IMR-90 (cell line): ENCODE data around the gene RCC1. TPM values are rescaled to one million over a fixed set of nuclear protein-coding genes. Genes with fewer than 3 reads are reported as not detected.

ENCODE experiments used
- ATAC-seq: fragments of 200-7000 bp; cut with Tn5 transposase; 2 replicates; pipeline ENCODE4 v1.9.1; 2020; ENCODE audit warnings: low read depth, mild to moderate bottlenecking, moderate library complexity
- BruUV-seq: library from RNA; stranded (reverse); fragments of 400-500 nt; replicated peaks from 2 replicates; lab custom pipeline; 2021; lab: Mats Ljungman, UMichigan
- CTCF ChIA-PET: fragments of 300-600 bp; formaldehyde crosslinking; extraction: SDS; loops from one replicate; lab custom pipeline; 2021; ENCODE audit warnings: antibody characterized with exemption; lab: Yijun Ruan, JAX
- POLR2A ChIA-PET: fragments of 300-600 bp; sonication (Branson Sonifier 250); formaldehyde crosslinking; loops from one replicate; lab custom pipeline; 2022; ENCODE audit warnings: antibody characterized with exemption; ENCODE audit not compliant: unreplicated experiment; lab: Charles Lee
- DNase-seq: peaks from one replicate; pipeline ENCODE4 v3.0.0; 2013
- H2AFZ ChIP-seq: replicated peaks from 2 replicates; pipeline ENCODE3; 2013; ENCODE audit warnings: low read length, mild to moderate bottlenecking; ENCODE audit not compliant: poor library complexity
- H2AK5ac ChIP-seq: 2 replicates; pipeline ENCODE4 v1.6.1; 2013; ENCODE audit warnings: low read depth, low read length, inconsistent platforms
- H2AK9ac ChIP-seq: replicated peaks from 2 replicates; pipeline ENCODE3; 2013; ENCODE audit warnings: mild to moderate bottlenecking, low read depth, low read length, moderate library complexity; ENCODE audit not compliant: poor library complexity
- H2BK120ac ChIP-seq: 2 replicates; pipeline ENCODE4 v1.6.1; 2013; ENCODE audit warnings: low read depth, low read length, inconsistent platforms
- H2BK15ac ChIP-seq: 3 replicates; pipeline ENCODE4 v1.6.1; 2013; ENCODE audit warnings: low read depth, low read length, inconsistent platforms
- H2BK20ac ChIP-seq: 2 replicates; pipeline ENCODE4 v1.6.1; 2013; ENCODE audit warnings: low read depth, mild to moderate bottlenecking, inconsistent platforms, low read length, moderate library complexity
- H2BK5ac ChIP-seq: 2 replicates; pipeline ENCODE4 v1.6.1; 2013; ENCODE audit warnings: mild to moderate bottlenecking, low read depth, low read length, inconsistent platforms; ENCODE audit not compliant: poor library complexity, severe bottlenecking
- H3K14ac ChIP-seq: replicated peaks from 2 replicates; pipeline ENCODE4 v1.6.1; 2013; ENCODE audit warnings: low read depth, low read length, inconsistent platforms
- H3K18ac ChIP-seq: 2 replicates; pipeline ENCODE4 v1.6.1; 2013; ENCODE audit warnings: low read depth, low read length, control low read depth
- H3K23ac ChIP-seq: 2 replicates; pipeline ENCODE4 v1.6.1; 2013; ENCODE audit warnings: low read depth, low read length, inconsistent platforms
- H3K27ac ChIP-seq: 2 replicates; pipeline ENCODE4 v1.5.1; 2013; ENCODE audit warnings: mild to moderate bottlenecking, control low read depth, low read length; ENCODE audit not compliant: insufficient read depth
- H3K27me3 ChIP-seq: 2 replicates; pipeline ENCODE4 v1.6.1; 2013; ENCODE audit warnings: low read length; ENCODE audit not compliant: control insufficient read depth, insufficient read depth
- H3K36me3 ChIP-seq: 2 replicates; pipeline ENCODE4 v1.6.1; 2013; ENCODE audit warnings: low read length, mixed read lengths; ENCODE audit not compliant: control insufficient read depth, insufficient read depth
- H3K4ac ChIP-seq: 2 replicates; pipeline ENCODE4 v1.6.1; 2013; ENCODE audit warnings: low read depth, low read length, inconsistent platforms
- H3K4me1 ChIP-seq: 2 replicates; pipeline ENCODE4 v1.6.1; 2013; ENCODE audit warnings: low read length, mixed read lengths; ENCODE audit not compliant: control insufficient read depth, insufficient read depth
- H3K4me2 ChIP-seq: 2 replicates; pipeline ENCODE4 v1.6.1; 2013; ENCODE audit warnings: low read depth, mild to moderate bottlenecking, control low read depth, low read length, moderate library complexity
- H3K4me3 ChIP-seq: 2 replicates; pipeline ENCODE4 v1.5.1; 2013; ENCODE audit warnings: low read depth, mild to moderate bottlenecking, control low read depth, low read length, moderate library complexity; ENCODE audit not compliant: insufficient read depth
- H3K56ac ChIP-seq: 2 replicates; pipeline ENCODE4 v1.6.1; 2013; ENCODE audit warnings: low read length, inconsistent platforms; ENCODE audit not compliant: insufficient read depth; ENCODE audit errors: extremely low read depth
- H3K79me1 ChIP-seq, 2 experiments: 2 replicates each; pipeline ENCODE4 v1.6.1; 2013; ENCODE audit warnings: low read length in 2 of 2, inconsistent platforms in 1 of 2, low read depth in 1 of 2
- H3K9ac ChIP-seq: 2 replicates; pipeline ENCODE4 v1.6.1; 2013; ENCODE audit warnings: low read depth, low read length, control low read depth
- H3K9me1 ChIP-seq: 2 replicates; pipeline ENCODE4 v1.6.1; 2013; ENCODE audit warnings: low read length, inconsistent platforms; ENCODE audit not compliant: insufficient read depth
- H3K9me3 ChIP-seq: 2 replicates; pipeline ENCODE4 v1.6.1; 2013; ENCODE audit warnings: low read length; ENCODE audit not compliant: control insufficient read depth, insufficient read depth
- H4K20me1 ChIP-seq: 2 replicates; pipeline ENCODE4 v1.6.1; 2013; ENCODE audit warnings: low read length, inconsistent platforms; ENCODE audit not compliant: insufficient read depth
- H4K5ac ChIP-seq: 2 replicates; pipeline ENCODE4 v1.6.1; 2013; ENCODE audit warnings: mild to moderate bottlenecking, low read depth, low read length, control low read depth
- H4K8ac ChIP-seq, 2 experiments: 2 replicates each; pipeline ENCODE4 v1.6.1; 2013; ENCODE audit warnings: low read depth in 2 of 2, low read length in 2 of 2, control low read depth in 1 of 2, inconsistent platforms in 1 of 2
- H4K91ac ChIP-seq: 2 replicates; pipeline ENCODE4 v1.6.1; 2013; ENCODE audit warnings: low read depth, low read length, inconsistent platforms; ENCODE audit not compliant: insufficient read depth
- ELK1 ChIP-seq: fragments of 150-350 bp; IDR thresholded peaks from 2 replicates; pipeline ENCODE4 v1.6.1; 2016; ENCODE audit warnings: low read depth, mild to moderate bottlenecking, low read length, moderate library complexity, borderline replicate concordance
- MAFK ChIP-seq: IDR thresholded peaks from 2 replicates; pipeline ENCODE4 v1.6.1; 2012; ENCODE audit warnings: low read depth, low read length, improper control_type of control experiment
- MXI1 ChIP-seq: IDR thresholded peaks from 2 replicates; pipeline ENCODE4 v1.6.1; 2012; ENCODE audit warnings: low read depth, mild to moderate bottlenecking, low read length, moderate library complexity, borderline replicate concordance
- RAD21 ChIP-seq: IDR thresholded peaks from 2 replicates; pipeline ENCODE4 v1.6.1; 2012; ENCODE audit warnings: low read length, improper control_type of control experiment
- RCOR1 ChIP-seq: IDR thresholded peaks from 2 replicates; pipeline ENCODE4 v1.6.1; 2012; ENCODE audit warnings: mild to moderate bottlenecking, low read length, improper control_type of control experiment; ENCODE audit not compliant: insufficient replicate concordance
- RFX5 ChIP-seq: IDR thresholded peaks from 2 replicates; pipeline ENCODE4 v1.8.0; 2012; ENCODE audit warnings: low read depth, mild to moderate bottlenecking, low read length, moderate library complexity
- WGBS, 2 experiments: methylation state at CpG; one replicate each; pipeline versions ENCODE4 v1.1.5 to v1.1.7; 2013; ENCODE audit warnings: missing lambda C conversion rate in 2 of 2; ENCODE audit not compliant: insufficient read length in 1 of 2; ENCODE audit errors: extremely low coverage in 2 of 2; 5-methylcytosine and 5-hydroxymethylcytosine counted together
- dilution Hi-C: fragments of 300-500 bp; cut with HindIII; formaldehyde crosslinking; loops from one replicate; pipeline ENCODE4 v1.14.3; 2018; ENCODE audit warnings: low sequenced_read_pairs; ENCODE audit not compliant: unreplicated experiment
- in situ Hi-C: fragments of 300-500 bp; cut with MboI; formaldehyde crosslinking; loops from 3 replicates; pipeline ENCODE4 v1.14.3; 2019; ENCODE audit warnings: low sequenced_read_pairs, inconsistent platforms, mixed read lengths
- intact Hi-C: fragments of 100-400 bp; cut with micrococcal nuclease; formaldehyde crosslinking; loops from 2 replicates; pipeline ENCODE4 v1.10.0; 2022
- polyA plus RNA-seq, 3 experiments: library from polyadenylated mRNA; depleted of rRNA; stranded (reverse); fragments of >200 nt; gene quantifications; 2 replicates each; pipeline ENCODE4 v1.2.3, GENCODE V29; 2012; ENCODE audit warnings: low replicate concordance in 1 of 3
- total RNA-seq: library from RNA; depleted of rRNA; stranded (reverse); fragments of >200 nt; gene quantifications from 2 replicates; pipeline ENCODE4 v1.2.3, GENCODE V29; 2012

The RCC1 gene
- total and polyA plus RNA-seq, 2 of the 4 experiments (the other 2 are of a cell fraction), result 33.2 to 43.9 TPM

DNA sequence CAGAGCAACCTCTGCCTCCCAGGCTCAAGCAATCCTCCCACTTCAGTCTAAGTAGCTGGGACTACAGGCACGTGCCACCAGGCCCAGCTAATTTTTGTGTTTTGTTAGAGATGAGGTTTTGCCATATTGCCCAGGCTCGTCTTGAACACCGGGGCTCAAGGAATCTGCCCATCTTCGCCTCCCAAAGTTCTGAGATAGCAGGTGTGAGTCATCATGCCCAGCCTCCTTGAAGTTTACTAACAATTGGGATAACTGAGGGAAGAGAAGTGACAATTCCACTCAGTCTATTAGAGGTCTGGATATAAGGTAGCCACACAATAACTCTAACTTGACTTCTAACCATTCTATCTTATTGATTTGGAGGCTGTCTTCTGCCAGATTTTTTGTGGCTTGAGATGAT lies 6.3 kb upstream of the RCC1 start:
- Histone ChIP-seq H2BK120ac (no peak overlapping the region), H2AK5ac (no peak overlapping the region), H3K9ac (no peak overlapping the region; the same call in 1 of the 2 replicates), H3K79me1 (peaks cover 0 to 3% of the 10 kb centered on the region in 2 experiments; a peak in 1 of 4 replicates), H2BK20ac (no peak overlapping the region), H2BK5ac (no peak overlapping the region), H3K9me3 (no peaks in the 10 kb centered on the region), H3K56ac (no peak overlapping the region), H3K4me3 (no peak overlapping the region), H4K20me1 (no peaks in the 10 kb centered on the region), H4K5ac (no peak overlapping the region), H4K91ac (no peak overlapping the region), H3K18ac (no peak overlapping the region), H2AK9ac (no peak overlapping the region), H3K27me3 (no peaks in the 10 kb centered on the region), H3K23ac (no peak overlapping the region), H3K27ac (no peak overlapping the region), H2BK15ac (no peak overlapping the region), H4K8ac (no peak overlapping the region), H3K9me1 (peaks cover 6% of the 10 kb centered on the region; the same call in 1 of the 2 replicates), H3K4ac (no peak overlapping the region), H3K4me1 (peaks cover 2% of the 10 kb centered on the region; the same call in 1 of the 2 replicates), H2AFZ (no peak overlapping the region), H3K36me3 (peaks cover 17% of the 10 kb centered on the region), H3K4me2 (no peak overlapping the region), H3K14ac (no peak overlapping the region)
- BruUV-seq, result TSS peak; percentile 48
- intact Hi-C loops, result no loop called here
- dilution Hi-C loops, result no loop called here
- ATAC-seq (no peak; the same call in 1 of the 2 replicates), DNase-seq (no peak)
- ChIA-PET CTCF (no interaction called here), POLR2A (interaction anchor here (0.5 to 0.6 kb wide), 2 partner anchors 55 to 97 kb away, joined by 3 to 4 read pairs; no protein-coding TSS in a partner anchor)
- WGBS, 2 experiments, result no CpG with 5 or more reads among the region's 4 CpGs
- in situ Hi-C loops, result no loop called here
- TF ChIP-seq RAD21 (no peak), MAFK (no peak), RFX5 (no peak), ELK1 (no peak), MXI1 (no peak), RCOR1 (no peak)
